NB4 (cell line): Measurements from ENCODE around the gene RNASE2.
"Not testable (repeated sequence)": the region's sequence is repeated elsewhere in the genome, so short reads cannot be mapped to it uniquely, and the experiment has no call there.

ENCODE experiments used
- DNase-seq: peaks from one replicate; pipeline ENCODE4 v3.0.0; 2010; ENCODE audit warnings: low read depth
- H3K4me3 ChIP-seq: one replicate; pipeline ENCODE4 v1.5.1; 2011; ENCODE audit warnings: mild to moderate bottlenecking, low read depth, low read length, moderate library complexity
- MAX ChIP-seq: IDR thresholded peaks from 2 replicates; pipeline ENCODE4 v1.6.1; 2011; ENCODE audit warnings: low read depth, low read length
- MYC ChIP-seq: IDR thresholded peaks from 2 replicates; pipeline ENCODE4 v1.6.1; 2011; ENCODE audit warnings: low read depth, low read length
- POLR2A ChIP-seq: IDR thresholded peaks from 2 replicates; pipeline ENCODE4 v1.6.1; 2011; ENCODE audit warnings: mild to moderate bottlenecking; ENCODE audit not compliant: insufficient read length; ENCODE audit errors: extremely low read depth
- TF ChIP-seq, protein P1 (sequence below): IDR thresholded peaks from one replicate; pipeline ENCODE4 v1.5.1; 2012; ENCODE audit warnings: low read depth, low read length

The RNASE2 gene

DNA sequence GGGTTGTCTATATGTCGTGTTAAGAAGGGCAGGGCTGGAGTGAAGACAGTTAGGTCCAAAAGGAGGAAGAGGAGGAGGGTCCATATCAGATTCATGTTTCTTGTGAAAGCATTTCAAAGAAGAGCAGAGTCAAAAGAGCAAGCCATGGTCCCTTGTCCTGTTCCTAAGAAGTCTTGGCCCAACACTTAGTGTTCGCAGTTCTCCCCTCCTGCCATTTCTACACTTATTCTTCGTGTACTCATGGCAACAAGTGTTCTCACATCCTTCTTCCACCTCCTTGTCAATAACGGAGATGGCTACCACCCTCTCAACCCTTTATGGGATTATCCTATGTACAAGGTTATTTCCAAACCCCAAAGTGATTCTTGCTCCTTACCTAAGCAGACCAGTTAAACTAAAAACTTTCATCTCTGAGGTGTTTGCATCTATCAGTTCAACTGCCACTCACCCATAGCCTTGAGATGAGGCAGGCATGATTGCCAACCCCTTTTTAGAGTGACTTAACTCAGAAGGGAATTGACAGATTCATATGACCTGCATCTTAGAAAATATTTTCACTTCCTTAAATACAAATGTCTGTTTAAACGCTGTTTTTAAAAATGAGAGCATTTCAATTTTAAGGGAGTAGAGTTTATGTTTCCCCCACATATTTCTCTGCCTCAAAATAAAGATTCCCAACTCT is 19.8 kb upstream of the RNASE2 start:
- no peak for DNase-seq
- TF ChIP-seq MYC (no peak), MAX (no peak), POLR2A (no peak)
- TF ChIP-seq, protein P1, sequence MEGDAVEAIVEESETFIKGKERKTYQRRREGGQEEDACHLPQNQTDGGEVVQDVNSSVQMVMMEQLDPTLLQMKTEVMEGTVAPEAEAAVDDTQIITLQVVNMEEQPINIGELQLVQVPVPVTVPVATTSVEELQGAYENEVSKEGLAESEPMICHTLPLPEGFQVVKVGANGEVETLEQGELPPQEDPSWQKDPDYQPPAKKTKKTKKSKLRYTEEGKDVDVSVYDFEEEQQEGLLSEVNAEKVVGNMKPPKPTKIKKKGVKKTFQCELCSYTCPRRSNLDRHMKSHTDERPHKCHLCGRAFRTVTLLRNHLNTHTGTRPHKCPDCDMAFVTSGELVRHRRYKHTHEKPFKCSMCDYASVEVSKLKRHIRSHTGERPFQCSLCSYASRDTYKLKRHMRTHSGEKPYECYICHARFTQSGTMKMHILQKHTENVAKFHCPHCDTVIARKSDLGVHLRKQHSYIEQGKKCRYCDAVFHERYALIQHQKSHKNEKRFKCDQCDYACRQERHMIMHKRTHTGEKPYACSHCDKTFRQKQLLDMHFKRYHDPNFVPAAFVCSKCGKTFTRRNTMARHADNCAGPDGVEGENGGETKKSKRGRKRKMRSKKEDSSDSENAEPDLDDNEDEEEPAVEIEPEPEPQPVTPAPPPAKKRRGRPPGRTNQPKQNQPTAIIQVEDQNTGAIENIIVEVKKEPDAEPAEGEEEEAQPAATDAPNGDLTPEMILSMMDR, result no peak

GRCh38 chr14:20945146-20945545 is 10.1 kb upstream of the RNASE2 start:
- DNase-seq, result peak; percentile 72

More for the DNA sequence above, 19.8 kb upstream of the RNASE2 start:
- no peak overlapping the region for H3K4me3 ChIP-seq

DNA sequence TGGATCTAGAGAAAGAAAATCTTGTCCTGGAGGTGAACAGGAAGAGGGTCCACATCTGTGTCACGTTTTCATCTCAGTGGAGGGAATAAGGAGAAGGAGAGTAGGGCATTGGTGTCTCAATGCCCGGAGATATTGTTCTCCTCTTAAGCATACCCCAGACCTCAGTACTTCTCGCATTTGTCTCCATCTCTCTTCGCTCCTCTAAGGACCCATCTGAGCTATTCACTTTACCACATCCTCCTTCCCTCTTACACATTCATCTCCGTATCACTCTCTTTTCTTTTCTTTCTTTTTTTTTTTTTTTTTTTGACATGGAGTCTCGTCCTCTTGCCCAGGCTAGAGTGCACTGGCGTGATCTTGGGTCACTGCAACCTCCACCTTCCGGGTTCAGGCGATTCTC is 8.6 kb upstream of the RNASE2 start:
- not testable (repeated sequence) for H3K4me3 ChIP-seq, DNase-seq

More at GRCh38 chr14:20945146-20945545, 10.1 kb upstream of the RNASE2 start:
- H3K4me3 ChIP-seq, result not testable (repeated sequence)

DNA sequence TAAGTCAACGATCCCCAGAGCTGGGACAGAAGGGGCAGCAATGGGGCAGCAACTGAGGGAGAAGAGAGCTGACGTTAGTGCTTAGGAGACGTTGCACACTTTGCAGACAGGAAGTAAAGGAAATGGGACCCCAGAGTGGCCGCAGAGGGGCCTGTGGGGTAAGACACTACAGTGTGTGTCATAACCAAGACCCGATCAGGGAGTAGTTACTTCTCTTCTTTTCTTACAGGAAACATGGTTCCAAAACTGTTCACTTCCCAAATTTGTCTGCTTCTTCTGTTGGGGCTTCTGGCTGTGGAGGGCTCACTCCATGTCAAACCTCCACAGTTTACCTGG is 219 bp downstream of the RNASE2 start:
- H3K4me3 ChIP-seq, result peak overlapping the region; percentile 84
- DNase-seq, result peak; percentile 92

- DNase-seq, result peak; percentile 55
- TF ChIP-seq MYC (no peak), POLR2A (no peak), MAX (no peak)
- TF ChIP-seq, protein P1, result no peak
- H3K4me3 ChIP-seq, result peak overlapping the region; percentile 84
Observed at GRCh38 chr14:20956376-20956976, 1.2 kb downstream of the RNASE2 start.

GRCh38 chr14:20958946-20959345 is 3.7 kb downstream of the RNASE2 start:
- peak; percentile 77 for DNase-seq
- not testable (repeated sequence) for H3K4me3 ChIP-seq

DNA sequence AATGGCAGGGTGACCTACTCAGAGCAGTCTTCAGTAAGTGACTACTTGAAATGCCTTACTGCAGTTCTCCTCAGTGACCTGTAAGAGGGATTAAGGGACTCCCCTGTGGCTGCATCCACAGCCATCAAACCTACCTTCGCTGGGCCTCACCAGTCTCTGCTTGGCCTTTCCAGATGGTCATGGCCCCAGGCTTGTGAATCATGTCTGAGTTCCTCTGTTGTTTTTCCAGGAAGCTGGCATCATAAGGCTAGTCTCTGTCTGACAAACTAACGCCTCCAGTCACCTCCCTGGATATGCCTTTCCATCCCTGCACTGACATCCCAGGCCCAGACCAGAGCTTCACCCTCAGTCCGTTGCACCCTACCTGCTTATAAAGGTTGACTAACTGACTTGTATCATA is 14.0 kb downstream of the RNASE2 start:
- H3K4me3 ChIP-seq, result no peak overlapping the region
- no peak for TF ChIP-seq MAX
- TF ChIP-seq MYC, result no peak
- DNase-seq, result no peak

DNA sequence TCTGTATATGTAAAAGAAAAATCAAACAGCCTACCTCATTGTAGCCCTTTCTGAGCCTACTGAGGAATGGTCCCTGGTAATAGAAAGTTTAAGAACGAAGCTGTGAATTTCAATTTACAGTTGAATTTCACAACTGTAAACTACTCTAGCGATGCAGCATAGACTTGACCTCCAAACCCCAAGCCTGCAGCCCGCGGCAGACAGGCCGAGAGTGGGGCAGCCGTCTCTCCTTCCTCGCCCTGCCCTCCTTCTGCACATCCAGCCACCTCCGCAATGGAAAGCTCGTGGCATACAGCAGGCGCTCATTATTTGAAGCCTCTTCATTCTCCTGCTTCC is 15.3 kb downstream of the RNASE2 start:
- H3K4me3 ChIP-seq, result peak overlapping the region; percentile 74
- TF ChIP-seq POLR2A (no peak), MAX (no peak), MYC (no peak)
- TF ChIP-seq, protein P1, result no peak
- DNase-seq, result no peak
